Measurements from ENCODE around the gene SF3B3. TPM values are rescaled to one million over a fixed set of nuclear protein-coding genes. Genes with fewer than 3 reads are reported as not detected.
"Not testable (repeated sequence)": the region's sequence is repeated elsewhere in the genome, so short reads cannot be mapped to it uniquely, and the experiment has no call there.

Gene SF3B3
- total RNA-seq, 2 donors from 2014 or later: 163 to 182 TPM

- Mint-ChIP-seq H3K4me3 (no peak overlapping the region), H3K27me3 (no peaks in the 10 kb centered on the region), H3K36me3 (ENCODE audit: low read depth) (peaks cover 8% of the 10 kb centered on the region), H3K4me1 (peaks cover 17% of the 10 kb centered on the region), H3K27ac (no peak overlapping the region)
- no peak for ATAC-seq
- no peaks in the 10 kb centered on the region for H3K9me3 ChIP-seq (ENCODE audit: control insufficient read depth, low read length, poor library complexity, severe bottlenecking)
- DNase-seq: no peak
Measured at GRCh38 chr16:70574595-70575271, 51.1 kb downstream of the SF3B3 start.

- DNase-seq (no peak), ATAC-seq (no peak)
- H3K9me3 ChIP-seq (ENCODE audit: control insufficient read depth, low read length, poor library complexity, severe bottlenecking): no peaks in the 10 kb centered on the region
- peaks cover 17% of the 10 kb centered on the region for H3K4me1 Mint-ChIP-seq
- no peak overlapping the region for H3K4me3 Mint-ChIP-seq
- no peak overlapping the region for H3K27ac Mint-ChIP-seq
- H3K36me3 Mint-ChIP-seq (ENCODE audit: low read depth): peaks cover 8% of the 10 kb centered on the region
- no peaks in the 10 kb centered on the region for H3K27me3 Mint-ChIP-seq
Measured at GRCh38 chr16:70575376-70575775, 51.8 kb downstream of the SF3B3 start.

- peak; percentile 25 for ATAC-seq
- Mint-ChIP-seq H3K27ac (peak overlapping the region; percentile 39), H3K36me3 (ENCODE audit: low read depth) (peaks cover 8% of the 10 kb centered on the region), H3K27me3 (no peaks in the 10 kb centered on the region), H3K4me3 (no peak overlapping the region), H3K4me1 (peaks cover 11% of the 10 kb centered on the region)
- no peaks in the 10 kb centered on the region for H3K9me3 ChIP-seq (ENCODE audit: control insufficient read depth, low read length, poor library complexity, severe bottlenecking)
- DNase-seq: no peak
Measured at GRCh38 chr16:70576431-70577255, 53.0 kb downstream of the SF3B3 start.

- peaks cover 4% of the 10 kb centered on the region for H3K36me3 Mint-ChIP-seq (ENCODE audit: low read depth)
- H3K4me1 Mint-ChIP-seq: peaks cover 6% of the 10 kb centered on the region
- H3K27ac Mint-ChIP-seq: no peak overlapping the region
- H3K9me3 ChIP-seq (ENCODE audit: control insufficient read depth, low read length, poor library complexity, severe bottlenecking): no peaks in the 10 kb centered on the region
- ATAC-seq (no peak), DNase-seq (no peak)
- no peak overlapping the region for H3K4me3 Mint-ChIP-seq
- no peaks in the 10 kb centered on the region for H3K27me3 Mint-ChIP-seq
Measured at GRCh38 chr16:70577256-70577698, 53.7 kb downstream of the SF3B3 start.

GRCh38 chr16:70578035-70578434 is 54.4 kb downstream of the SF3B3 start:
- no peak for DNase-seq
- Mint-ChIP-seq H3K27me3 (no peaks in the 10 kb centered on the region), H3K36me3 (ENCODE audit: low read depth) (peaks cover 2% of the 10 kb centered on the region), H3K4me3 (no peak overlapping the region), H3K27ac (no peak overlapping the region), H3K4me1 (peaks cover 7% of the 10 kb centered on the region)
- H3K9me3 ChIP-seq (ENCODE audit: control insufficient read depth, low read length, poor library complexity, severe bottlenecking): no peaks in the 10 kb centered on the region
- ATAC-seq: no peak

GRCh38 chr16:70579248-70579647 is 55.6 kb downstream of the SF3B3 start:
- ATAC-seq: no peak
- Mint-ChIP-seq H3K36me3 (ENCODE audit: low read depth) (no peaks in the 10 kb centered on the region), H3K4me3 (no peak overlapping the region), H3K4me1 (peaks cover 9% of the 10 kb centered on the region), H3K27ac (no peak overlapping the region), H3K27me3 (no peaks in the 10 kb centered on the region)
- no peaks in the 10 kb centered on the region for H3K9me3 ChIP-seq (ENCODE audit: control insufficient read depth, low read length, poor library complexity, severe bottlenecking)
- DNase-seq: no peak

- Mint-ChIP-seq H3K27ac (no peak overlapping the region), H3K27me3 (peaks cover 4% of the 10 kb centered on the region), H3K4me1 (peaks cover 9% of the 10 kb centered on the region), H3K4me3 (no peak overlapping the region), H3K36me3 (ENCODE audit: low read depth) (no peaks in the 10 kb centered on the region)
- H3K9me3 ChIP-seq (ENCODE audit: control insufficient read depth, low read length, poor library complexity, severe bottlenecking): no peaks in the 10 kb centered on the region
- DNase-seq (no peak), ATAC-seq (no peak)
Measured at GRCh38 chr16:70579648-70580630, 56.3 kb downstream of the SF3B3 start.

- H3K27me3 Mint-ChIP-seq: peaks cover 5% of the 10 kb centered on the region
- ATAC-seq: no peak
- no peak for DNase-seq
- no peaks in the 10 kb centered on the region for H3K36me3 Mint-ChIP-seq (ENCODE audit: low read depth)
- H3K9me3 ChIP-seq (ENCODE audit: control insufficient read depth, low read length, poor library complexity, severe bottlenecking): no peaks in the 10 kb centered on the region
- no peak overlapping the region for H3K27ac Mint-ChIP-seq
- H3K4me3 Mint-ChIP-seq: no peak overlapping the region
- peaks cover 5% of the 10 kb centered on the region for H3K4me1 Mint-ChIP-seq
Measured at GRCh38 chr16:70582280-70582978, 58.8 kb downstream of the SF3B3 start.

- DNase-seq: no peak
- H3K4me1 Mint-ChIP-seq: peaks cover 8% of the 10 kb centered on the region
- no peaks in the 10 kb centered on the region for H3K9me3 ChIP-seq (ENCODE audit: control insufficient read depth, low read length, poor library complexity, severe bottlenecking)
- no peaks in the 10 kb centered on the region for H3K36me3 Mint-ChIP-seq (ENCODE audit: low read depth)
- peaks cover 5% of the 10 kb centered on the region for H3K27me3 Mint-ChIP-seq
- ATAC-seq: no peak
- no peak overlapping the region for H3K4me3 Mint-ChIP-seq
- H3K27ac Mint-ChIP-seq: no peak overlapping the region
Measured at GRCh38 chr16:70586731-70587130, 63.1 kb downstream of the SF3B3 start.

GRCh38 chr16:70588565-70588964 is 64.9 kb downstream of the SF3B3 start:
- H3K36me3 Mint-ChIP-seq (ENCODE audit: low read depth): no peaks in the 10 kb centered on the region
- H3K27me3 Mint-ChIP-seq: peaks cover 5% of the 10 kb centered on the region
- ATAC-seq (no peak), DNase-seq (no peak)
- H3K4me1 Mint-ChIP-seq: peaks cover 5% of the 10 kb centered on the region
- no peaks in the 10 kb centered on the region for H3K9me3 ChIP-seq (ENCODE audit: control insufficient read depth, low read length, poor library complexity, severe bottlenecking)
- no peak overlapping the region for H3K4me3 Mint-ChIP-seq
- H3K27ac Mint-ChIP-seq: no peak overlapping the region

GRCh38 chr16:70589416-70589815 is 65.8 kb downstream of the SF3B3 start:
- H3K27ac Mint-ChIP-seq; H3K4me1 Mint-ChIP-seq; DNase-seq; H3K9me3 ChIP-seq (ENCODE audit: control insufficient read depth, low read length, poor library complexity, severe bottlenecking); H3K27me3 Mint-ChIP-seq; H3K4me3 Mint-ChIP-seq; ATAC-seq; H3K36me3 Mint-ChIP-seq (ENCODE audit: low read depth): not testable (repeated sequence)

- no peak overlapping the region for H3K27ac Mint-ChIP-seq
- H3K4me1 Mint-ChIP-seq: peaks cover 3% of the 10 kb centered on the region
- ATAC-seq (no peak), DNase-seq (no peak)
- H3K36me3 Mint-ChIP-seq (ENCODE audit: low read depth): no peaks in the 10 kb centered on the region
- H3K4me3 Mint-ChIP-seq: no peak overlapping the region
- H3K9me3 ChIP-seq (ENCODE audit: control insufficient read depth, low read length, poor library complexity, severe bottlenecking): no peaks in the 10 kb centered on the region
- no peaks in the 10 kb centered on the region for H3K27me3 Mint-ChIP-seq
Measured at GRCh38 chr16:70589998-70590471, 66.4 kb downstream of the SF3B3 start.
